Neuronal stem cell (in vitro differentiated cells): ENCODE results near the gene APEH.
"Not testable (repeated sequence)": the region's sequence is repeated elsewhere in the genome, so short reads cannot be mapped to it uniquely, and the experiment has no call there.

ENCODE experiments used
- DNase-seq: peaks from one replicate; pipeline ENCODE4 v3.0.0-alpha.2; 2013; ENCODE audit warnings: low spot score
- H2AFZ ChIP-seq: one replicate; pipeline ENCODE4 v1.6.1; 2013; ENCODE audit warnings: mild to moderate bottlenecking, low read length, inconsistent platforms
- H2AK5ac ChIP-seq: 2 replicates; pipeline ENCODE4 v1.6.1; 2013; ENCODE audit warnings: low read depth, mild to moderate bottlenecking, inconsistent platforms, low read length, moderate library complexity, mixed read lengths
- H2BK120ac ChIP-seq: 2 replicates; pipeline ENCODE4 v1.6.1; 2013; ENCODE audit warnings: low read depth, mild to moderate bottlenecking, inconsistent platforms, low read length, moderate library complexity, mixed read lengths
- H2BK12ac ChIP-seq: one replicate; pipeline ENCODE4 v1.6.1; 2013; ENCODE audit warnings: low read length, inconsistent platforms
- H2BK15ac ChIP-seq: 2 replicates; pipeline ENCODE4 v1.6.1; 2013; ENCODE audit warnings: mild to moderate bottlenecking, low read length, inconsistent platforms, mixed read lengths
- H2BK5ac ChIP-seq: one replicate; pipeline ENCODE4 v1.6.1; 2013; ENCODE audit warnings: inconsistent platforms, mild to moderate bottlenecking, low read length, moderate library complexity
- H3K14ac ChIP-seq: one replicate; pipeline ENCODE4 v1.6.1; 2013; ENCODE audit warnings: low read length, inconsistent platforms
- H3K18ac ChIP-seq: 2 replicates; pipeline ENCODE4 v1.6.1; 2013; ENCODE audit warnings: low read length, inconsistent platforms
- H3K23ac ChIP-seq: 2 replicates; pipeline ENCODE4 v1.6.1; 2013; ENCODE audit warnings: low read depth, mild to moderate bottlenecking, mixed read lengths, low read length, inconsistent platforms; ENCODE audit not compliant: poor library complexity
- H3K27ac ChIP-seq: replicated peaks from 3 replicates; pipeline ENCODE4 v1.5.1; 2013; ENCODE audit warnings: low read length, inconsistent platforms
- H3K27me3 ChIP-seq, 3 experiments: 2 replicates each; pipeline ENCODE4 v1.6.1; 2013; ENCODE audit warnings: low read length in 3 of 3, mild to moderate bottlenecking in 2 of 3, inconsistent platforms in 1 of 3, low read depth in 1 of 3, mixed read lengths in 1 of 3, moderate library complexity in 1 of 3; ENCODE audit not compliant: control insufficient read depth in 3 of 3, insufficient read depth in 3 of 3
- H3K36me3 ChIP-seq, 2 donors: replicated peaks in 1 of 2; 2 replicates each; pipeline ENCODE4 v1.6.1; 2013; ENCODE audit warnings: low read length in 2 of 2; ENCODE audit not compliant: control insufficient read depth in 2 of 2, insufficient read depth in 2 of 2
- H3K4ac ChIP-seq: 2 replicates; pipeline ENCODE4 v1.6.1; 2013; ENCODE audit warnings: inconsistent platforms, mild to moderate bottlenecking, low read length, moderate library complexity
- H3K4me1 ChIP-seq, 2 donors: 1 replicate in 1 of 2; 2 replicates in 1 of 2; pipeline ENCODE4 v1.6.1; 2013; ENCODE audit warnings: low read length in 2 of 2, low read depth in 1 of 2; ENCODE audit not compliant: control insufficient read depth in 2 of 2, insufficient read depth in 1 of 2
- H3K4me2 ChIP-seq: one replicate; pipeline ENCODE4 v1.6.1; 2013; ENCODE audit warnings: mild to moderate bottlenecking, low read length, inconsistent platforms; ENCODE audit not compliant: insufficient read depth, poor library complexity, severe bottlenecking
- H3K4me3 ChIP-seq, 2 donors: 2 replicates each; pipeline ENCODE4 v1.5.1; 2013; ENCODE audit warnings: low read length in 2 of 2, mild to moderate bottlenecking in 2 of 2, inconsistent platforms in 1 of 2, moderate library complexity in 1 of 2
- H3K79me1 ChIP-seq: one replicate; pipeline ENCODE4 v1.6.1; 2013; ENCODE audit warnings: low read depth, mild to moderate bottlenecking, inconsistent platforms, low read length, moderate library complexity
- H3K9ac ChIP-seq: one replicate; pipeline ENCODE4 v1.6.1; 2013; ENCODE audit warnings: mild to moderate bottlenecking, low read depth, low read length, inconsistent platforms; ENCODE audit not compliant: poor library complexity
- H3K9me3 ChIP-seq, 2 donors: replicated peaks in 1 of 2; 2 replicates each; pipeline versions ENCODE3 to v1.6.1; 2013; ENCODE audit warnings: low read length in 2 of 2, mild to moderate bottlenecking in 2 of 2, inconsistent platforms in 1 of 2, low read depth in 1 of 2, mixed read lengths in 1 of 2, moderate library complexity in 1 of 2; ENCODE audit not compliant: control insufficient read depth in 2 of 2, insufficient read depth in 1 of 2
- H4K8ac ChIP-seq: one replicate; pipeline ENCODE4 v1.6.1; 2013; ENCODE audit warnings: low read depth, mild to moderate bottlenecking, inconsistent platforms, low read length, moderate library complexity
- H4K91ac ChIP-seq: one replicate; pipeline ENCODE4 v1.6.1; 2013; ENCODE audit warnings: low read length, low read depth, mild to moderate bottlenecking, inconsistent platforms; ENCODE audit not compliant: poor library complexity
- WGBS, 2 donors: extraction: QIAGEN DNeasy Blood & Tissue Kit; methylation state at CpG; one replicate each; pipeline ENCODE4 v1.1.7; 2013; ENCODE audit warnings: missing lambda C conversion rate in 2 of 2, mixed read lengths in 1 of 2; ENCODE audit not compliant: insufficient read length in 2 of 2, insufficient replicate concordance in 1 of 2; ENCODE audit errors: extremely low coverage in 2 of 2; 5-methylcytosine and 5-hydroxymethylcytosine counted together

Gene APEH

GRCh38 chr3:49683162-49683561 lies 9.0 kb downstream of the APEH start:
- H3K4me2 ChIP-seq, result no peak overlapping the region
- H3K79me1 ChIP-seq, result no peaks in the 10 kb centered on the region
- no peak overlapping the region for H4K8ac ChIP-seq
- H3K9ac ChIP-seq, result peak overlapping the region; percentile 3
- no peaks in the 10 kb centered on the region for H3K4me1 ChIP-seq
- H3K14ac ChIP-seq, result no peak overlapping the region
- no CpG with 5 or more reads among the region's 6 CpGs for WGBS, 2 donors
- H2BK120ac ChIP-seq, result no peak overlapping the region
- peaks cover 53 to 66% of the 10 kb centered on the region in 2 donors for H3K36me3 ChIP-seq
- H3K9me3 ChIP-seq, result no peaks in the 10 kb centered on the region
- peaks cover 0 to 3% (median 0%) of the 10 kb centered on the region in 3 experiments for H3K27me3 ChIP-seq
- H3K4me3 ChIP-seq, result no peak overlapping the region
- DNase-seq, result no peak
- no peak overlapping the region for H3K18ac ChIP-seq
- H4K91ac ChIP-seq, result no peak overlapping the region
- H2BK12ac ChIP-seq, result no peak overlapping the region
- no peak overlapping the region for H2AK5ac ChIP-seq
- H3K27ac ChIP-seq, result no peak overlapping the region
- H2BK5ac ChIP-seq, result peak overlapping the region; percentile 53
- no peak overlapping the region for H2AFZ ChIP-seq
- H3K4ac ChIP-seq, result no peak overlapping the region
- no peak overlapping the region for H2BK15ac ChIP-seq
- peak overlapping the region; percentile 55 for H3K23ac ChIP-seq

GRCh38 chr3:49684453-49684852 lies 10.3 kb downstream of the APEH start:
- not testable (repeated sequence) for H4K8ac ChIP-seq, H3K4me3 ChIP-seq, H3K27me3 ChIP-seq, DNase-seq, H3K4ac ChIP-seq, H2BK120ac ChIP-seq, H3K9ac ChIP-seq, H3K79me1 ChIP-seq, H3K14ac ChIP-seq, H2AFZ ChIP-seq, H3K4me2 ChIP-seq, H3K4me1 ChIP-seq, H2BK12ac ChIP-seq, H3K27ac ChIP-seq, H2BK5ac ChIP-seq, H2BK15ac ChIP-seq, H3K9me3 ChIP-seq, H2AK5ac ChIP-seq, H4K91ac ChIP-seq, H3K18ac ChIP-seq, H3K23ac ChIP-seq
- H3K36me3 ChIP-seq, result peaks cover 40 to 53% of the 10 kb centered on the region in 2 donors
- no CpG with 5 or more reads among the region's 2 CpGs for WGBS, 2 donors

- H2BK12ac ChIP-seq, H4K91ac ChIP-seq, H2BK120ac ChIP-seq, H3K27me3 ChIP-seq, H3K4me1 ChIP-seq, H3K4ac ChIP-seq, H3K9me3 ChIP-seq, H3K9ac ChIP-seq, H3K4me2 ChIP-seq, H3K27ac ChIP-seq, DNase-seq, H2AK5ac ChIP-seq, H3K4me3 ChIP-seq, H4K8ac ChIP-seq, H3K79me1 ChIP-seq, H3K23ac ChIP-seq, H2AFZ ChIP-seq, H2BK15ac ChIP-seq, H2BK5ac ChIP-seq, H3K18ac ChIP-seq, H3K14ac ChIP-seq: not testable (repeated sequence)
- H3K36me3 ChIP-seq, result peaks cover 34 to 46% of the 10 kb centered on the region in 2 donors
- WGBS, 2 donors, result no CpG with 5 or more reads among the region's 10 CpGs
These were observed 11.0 kb downstream of the APEH start for GRCh38 chr3:49685103-49685502.

- not testable (repeated sequence) for H2BK12ac ChIP-seq, DNase-seq, H3K79me1 ChIP-seq, H3K9ac ChIP-seq, H3K4me1 ChIP-seq, H2BK5ac ChIP-seq, H3K23ac ChIP-seq, H4K8ac ChIP-seq, H3K14ac ChIP-seq, H3K9me3 ChIP-seq, H3K4ac ChIP-seq, H3K18ac ChIP-seq, H3K27me3 ChIP-seq, H2BK120ac ChIP-seq, H2AK5ac ChIP-seq, H2BK15ac ChIP-seq, H2AFZ ChIP-seq, H3K4me3 ChIP-seq, H3K27ac ChIP-seq, H4K91ac ChIP-seq
- H3K36me3 ChIP-seq, result peaks cover 29 to 39% of the 10 kb centered on the region in 2 donors
- no CpG with 5 or more reads among the region's 36 CpGs for WGBS, 2 donors
- H3K4me2 ChIP-seq, result peak overlapping the region; percentile 89
These were observed 11.7 kb downstream of the APEH start for GRCh38 chr3:49685846-49686245.
